Suprapubic skin (tissue), 4 donors: ENCODE results near the gene SOAT1.

Experiments
- CTCF ChIP-seq, 2 donors: fragments of 200-600 bp in 1 of 2; fragments of 450-650 bp in 1 of 2; sonication (generic) in 1 of 2; IDR thresholded peaks; one replicate each; pipeline ENCODE4 v1.5.1; 2016 to 2019; ENCODE audit warnings: antibody characterized with exemption in 2 of 2, mild to moderate bottlenecking in 1 of 2, moderate library complexity in 1 of 2
- EP300 ChIP-seq: sonication (generic); formaldehyde crosslinking; IDR thresholded peaks from one replicate; pipeline ENCODE4 v1.6.1; 2017; ENCODE audit warnings: antibody characterized with exemption
- POLR2A ChIP-seq, 2 donors: fragments of 450-650 bp; IDR thresholded peaks; one replicate each; pipeline ENCODE4 v1.6.1; 2017; ENCODE audit warnings: antibody characterized with exemption in 2 of 2, mild to moderate bottlenecking in 2 of 2, moderate library complexity in 2 of 2
- POLR2AphosphoS5 ChIP-seq, 3 donors: sonication (generic); formaldehyde crosslinking; IDR thresholded peaks; one replicate each; pipeline ENCODE4 v1.6.1; 2017; ENCODE audit warnings: antibody characterized with exemption in 3 of 3

GRCh38 chr1:179300112-179300511 lies 6.5 kb downstream of the SOAT1 start:
- TF ChIP-seq POLR2A (IDR thresholded peaks at IDR 0.05) (no peak), CTCF (IDR thresholded peaks at IDR 0.05) (no peak), POLR2AphosphoS5 (IDR thresholded peaks at IDR 0.05) (no peak), EP300 (no peak)
